HEK293 (cell line): ENCODE measurements around the gene CLK2.
"Not testable (repeated sequence)": the region's sequence is repeated elsewhere in the genome, so short reads cannot be mapped to it uniquely, and the experiment has no call there.

Source experiments
- CTCF ChIA-PET: fragments of 350-600 bp; formaldehyde crosslinking; extraction: SDS; loops from one replicate; lab custom pipeline; 2021; ENCODE audit warnings: antibody characterized with exemption; lab: Yijun Ruan, JAX
- POLR2A ChIA-PET: fragments of 300-600 bp; formaldehyde crosslinking; extraction: SDS; loops from one replicate; lab custom pipeline; 2020; ENCODE audit warnings: antibody characterized with exemption, inconsistent platforms; lab: Yijun Ruan, JAX
- H3K27ac ChIP-seq: fragments of 200-500 bp; sonication (Bioruptor generic); 2 replicates; pipeline ENCODE4 v1.5.1; 2014; ENCODE audit warnings: low read depth, low read length, control low read depth, inconsistent platforms; ENCODE audit errors: extremely low read depth
- H3K36me3 ChIP-seq, 2 experiments: fragments of 200-500 bp in 1 of 2; sonication (Bioruptor generic) in 1 of 2; 1 replicate in 1 of 2; 2 replicates in 1 of 2; pipeline ENCODE4 v1.5.1; 2014 to 2017; ENCODE audit warnings: inconsistent platforms in 2 of 2, low read length in 2 of 2; ENCODE audit not compliant: control insufficient read depth in 2 of 2, insufficient read depth in 1 of 2
- H3K4me1 ChIP-seq: fragments of 200-500 bp; sonication (Bioruptor generic); 2 replicates; pipeline ENCODE4 v1.5.1; 2014; ENCODE audit warnings: mild to moderate bottlenecking, low read length, inconsistent platforms; ENCODE audit not compliant: control insufficient read depth, insufficient read depth
- H3K4me3 ChIP-seq: 2 replicates; pipeline ENCODE4 v1.5.1; 2011; ENCODE audit warnings: low read depth, mild to moderate bottlenecking, control low read depth, low read length, moderate library complexity
- H3K9me3 ChIP-seq: fragments of 200-500 bp; sonication (Bioruptor generic); 2 replicates; pipeline ENCODE4 v1.5.1; 2014; ENCODE audit warnings: low read depth, low read length, inconsistent platforms; ENCODE audit not compliant: control insufficient read depth, insufficient read depth
- KLF10 ChIP-seq: fragments of 450-650 bp; IDR thresholded peaks from 2 replicates; pipeline ENCODE4 v1.5.1; 2018; ENCODE audit warnings: missing biosample characterization, mild to moderate bottlenecking, missing genetic modification characterization
- TRIM28 ChIP-seq: IDR thresholded peaks from 2 replicates; pipeline ENCODE4 v1.6.1; 2011; ENCODE audit warnings: low read length, control low read depth, borderline replicate concordance
- ZBTB17 ChIP-seq: fragments of 450-650 bp; formaldehyde crosslinking; IDR thresholded peaks from 2 replicates; pipeline ENCODE4 v1.5.1; 2016; ENCODE audit warnings: missing biosample characterization, missing genetic modification characterization
- ZNF175 ChIP-seq: fragments of 450-650 bp; formaldehyde crosslinking; IDR thresholded peaks from 2 replicates; pipeline ENCODE4 v1.5.1; 2016; ENCODE audit warnings: missing biosample characterization, missing genetic modification characterization
- ZNF2 ChIP-seq: fragments of 450-650 bp; formaldehyde crosslinking; IDR thresholded peaks from 2 replicates; pipeline ENCODE4 v1.5.1; 2016; ENCODE audit warnings: missing biosample characterization, missing genetic modification characterization
- ZNF211 ChIP-seq: fragments of 450-650 bp; formaldehyde crosslinking; IDR thresholded peaks from 2 replicates; pipeline ENCODE4 v1.5.1; 2016; ENCODE audit warnings: low read depth, missing biosample characterization, missing genetic modification characterization
- ZNF654 ChIP-seq: fragments of 450-650 bp; formaldehyde crosslinking; IDR thresholded peaks from 2 replicates; pipeline ENCODE4 v1.5.1; 2016; ENCODE audit warnings: low read depth, missing biosample characterization, missing genetic modification characterization
- ZXDB ChIP-seq: fragments of 450-650 bp; formaldehyde crosslinking; IDR thresholded peaks from 2 replicates; pipeline ENCODE4 v1.5.1; 2016; ENCODE audit warnings: missing biosample characterization, missing genetic modification characterization
- TF ChIP-seq, protein P1 (sequence below): fragments of 450-650 bp; formaldehyde crosslinking; IDR thresholded peaks from 2 replicates; pipeline ENCODE4 v1.5.1; 2017; ENCODE audit warnings: missing biosample characterization, missing genetic modification characterization
- TF ChIP-seq, protein P2 (sequence below): sonication (generic); formaldehyde crosslinking; IDR thresholded peaks from 2 replicates; pipeline ENCODE4 v1.8.1; 2022; ENCODE audit warnings: mild to moderate bottlenecking, moderate library complexity, missing genetic modification reagents
- TF ChIP-seq, protein P3 (sequence below): fragments of 450-650 bp; formaldehyde crosslinking; conservative IDR thresholded peaks from 2 replicates; pipeline ENCODE4 v1.5.1; 2016; ENCODE audit warnings: low read depth, missing biosample characterization, missing genetic modification characterization
- TF ChIP-seq, protein P4 (sequence below): fragments of 450-650 bp; formaldehyde crosslinking; IDR thresholded peaks from 2 replicates; pipeline ENCODE4 v1.5.1; 2016; ENCODE audit warnings: missing biosample characterization, missing genetic modification characterization

The CLK2 gene

DNA sequence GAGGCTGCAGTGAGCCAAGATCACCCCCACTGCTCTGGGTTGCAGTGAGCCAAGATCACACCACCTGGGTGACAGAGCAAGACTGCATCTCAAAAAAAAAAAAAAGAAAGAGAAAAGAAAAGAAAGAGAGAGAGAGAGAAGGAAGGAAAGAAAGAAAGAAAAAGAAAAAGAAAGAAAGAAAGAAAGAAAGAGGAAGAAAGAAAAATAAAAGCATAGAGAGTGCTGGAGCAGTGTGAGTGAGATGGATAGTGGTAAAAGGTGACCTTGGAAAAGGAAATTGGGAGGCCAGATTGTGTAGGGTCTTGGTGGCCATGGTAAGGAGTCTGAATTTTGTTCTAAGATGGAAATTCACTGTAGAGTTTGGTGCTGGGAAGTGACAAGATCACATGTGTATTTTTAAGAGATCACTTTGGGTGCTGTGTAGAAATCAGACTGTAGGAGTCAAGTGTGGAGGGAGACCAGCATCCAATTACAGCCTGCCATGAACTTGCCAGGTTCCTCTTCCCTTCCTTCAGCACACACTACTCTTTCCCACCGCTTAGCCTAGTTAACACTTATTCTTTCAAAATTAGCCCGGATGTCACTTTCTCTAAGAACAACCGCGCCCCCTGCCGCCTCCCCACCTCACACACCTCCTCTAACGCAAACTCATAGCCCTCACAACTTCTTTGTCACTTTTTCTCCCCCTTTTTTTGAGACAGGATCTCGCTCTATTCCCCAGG, 47.0 kb downstream of the CLK2 start (continued):
- TF ChIP-seq, protein P1, sequence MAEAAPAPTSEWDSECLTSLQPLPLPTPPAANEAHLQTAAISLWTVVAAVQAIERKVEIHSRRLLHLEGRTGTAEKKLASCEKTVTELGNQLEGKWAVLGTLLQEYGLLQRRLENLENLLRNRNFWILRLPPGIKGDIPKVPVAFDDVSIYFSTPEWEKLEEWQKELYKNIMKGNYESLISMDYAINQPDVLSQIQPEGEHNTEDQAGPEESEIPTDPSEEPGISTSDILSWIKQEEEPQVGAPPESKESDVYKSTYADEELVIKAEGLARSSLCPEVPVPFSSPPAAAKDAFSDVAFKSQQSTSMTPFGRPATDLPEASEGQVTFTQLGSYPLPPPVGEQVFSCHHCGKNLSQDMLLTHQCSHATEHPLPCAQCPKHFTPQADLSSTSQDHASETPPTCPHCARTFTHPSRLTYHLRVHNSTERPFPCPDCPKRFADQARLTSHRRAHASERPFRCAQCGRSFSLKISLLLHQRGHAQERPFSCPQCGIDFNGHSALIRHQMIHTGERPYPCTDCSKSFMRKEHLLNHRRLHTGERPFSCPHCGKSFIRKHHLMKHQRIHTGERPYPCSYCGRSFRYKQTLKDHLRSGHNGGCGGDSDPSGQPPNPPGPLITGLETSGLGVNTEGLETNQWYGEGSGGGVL (tag by site-specific recombination) = peak; percentile 65; the same call in 1 of the 2 replicates
- peak; percentile 97 for TF ChIP-seq ZNF2 (tag by site-specific recombination)
- TF ChIP-seq ZNF654 = peak; percentile 82
- TF ChIP-seq, protein P2, sequence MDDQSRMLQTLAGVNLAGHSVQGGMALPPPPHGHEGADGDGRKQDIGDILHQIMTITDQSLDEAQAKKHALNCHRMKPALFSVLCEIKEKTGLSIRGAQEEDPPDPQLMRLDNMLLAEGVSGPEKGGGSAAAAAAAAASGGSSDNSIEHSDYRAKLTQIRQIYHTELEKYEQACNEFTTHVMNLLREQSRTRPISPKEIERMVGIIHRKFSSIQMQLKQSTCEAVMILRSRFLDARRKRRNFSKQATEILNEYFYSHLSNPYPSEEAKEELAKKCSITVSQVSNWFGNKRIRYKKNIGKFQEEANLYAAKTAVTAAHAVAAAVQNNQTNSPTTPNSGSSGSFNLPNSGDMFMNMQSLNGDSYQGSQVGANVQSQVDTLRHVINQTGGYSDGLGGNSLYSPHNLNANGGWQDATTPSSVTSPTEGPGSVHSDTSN (CRISPR knock-in tag) = no peak
- TF ChIP-seq ZNF211 (tag by site-specific recombination) = no peak
- TF ChIP-seq, protein P3, sequence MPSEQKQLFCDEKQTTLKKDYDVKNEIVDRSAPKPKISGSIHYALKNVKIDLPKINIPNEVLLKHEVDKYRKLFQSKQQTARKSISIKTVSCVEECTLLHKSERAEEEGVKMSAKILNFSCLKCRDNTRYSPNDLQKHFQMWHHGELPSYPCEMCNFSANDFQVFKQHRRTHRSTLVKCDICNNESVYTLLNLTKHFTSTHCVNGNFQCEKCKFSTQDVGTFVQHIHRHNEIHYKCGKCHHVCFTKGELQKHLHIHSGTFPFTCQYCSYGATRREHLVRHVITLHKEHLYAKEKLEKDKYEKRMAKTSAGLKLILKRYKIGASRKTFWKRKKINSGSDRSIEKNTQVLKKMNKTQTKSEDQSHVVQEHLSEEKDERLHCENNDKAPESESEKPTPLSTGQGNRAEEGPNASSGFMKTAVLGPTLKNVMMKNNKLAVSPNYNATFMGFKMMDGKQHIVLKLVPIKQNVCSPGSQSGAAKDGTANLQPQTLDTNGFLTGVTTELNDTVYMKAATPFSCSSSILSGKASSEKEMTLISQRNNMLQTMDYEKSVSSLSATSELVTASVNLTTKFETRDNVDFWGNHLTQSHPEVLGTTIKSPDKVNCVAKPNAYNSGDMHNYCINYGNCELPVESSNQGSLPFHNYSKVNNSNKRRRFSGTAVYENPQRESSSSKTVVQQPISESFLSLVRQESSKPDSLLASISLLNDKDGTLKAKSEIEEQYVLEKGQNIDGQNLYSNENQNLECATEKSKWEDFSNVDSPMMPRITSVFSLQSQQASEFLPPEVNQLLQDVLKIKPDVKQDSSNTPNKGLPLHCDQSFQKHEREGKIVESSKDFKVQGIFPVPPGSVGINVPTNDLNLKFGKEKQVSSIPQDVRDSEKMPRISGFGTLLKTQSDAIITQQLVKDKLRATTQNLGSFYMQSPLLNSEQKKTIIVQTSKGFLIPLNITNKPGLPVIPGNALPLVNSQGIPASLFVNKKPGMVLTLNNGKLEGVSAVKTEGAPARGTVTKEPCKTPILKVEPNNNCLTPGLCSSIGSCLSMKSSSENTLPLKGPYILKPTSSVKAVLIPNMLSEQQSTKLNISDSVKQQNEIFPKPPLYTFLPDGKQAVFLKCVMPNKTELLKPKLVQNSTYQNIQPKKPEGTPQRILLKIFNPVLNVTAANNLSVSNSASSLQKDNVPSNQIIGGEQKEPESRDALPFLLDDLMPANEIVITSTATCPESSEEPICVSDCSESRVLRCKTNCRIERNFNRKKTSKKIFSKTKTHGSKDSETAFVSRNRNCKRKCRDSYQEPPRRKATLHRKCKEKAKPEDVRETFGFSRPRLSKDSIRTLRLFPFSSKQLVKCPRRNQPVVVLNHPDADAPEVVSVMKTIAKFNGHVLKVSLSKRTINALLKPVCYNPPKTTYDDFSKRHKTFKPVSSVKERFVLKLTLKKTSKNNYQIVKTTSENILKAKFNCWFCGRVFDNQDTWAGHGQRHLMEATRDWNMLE (tag by site-specific recombination) = 0 out of 2 replicates have a peak, but pooled peaks have one; percentile 7
- peak; percentile 89; the same call in 1 of the 2 replicates for TF ChIP-seq ZBTB17 (tag by site-specific recombination)
- 0 out of 2 replicates have a peak, but pooled peaks have one; percentile 9 for TF ChIP-seq ZXDB
- TF ChIP-seq, protein P4, sequence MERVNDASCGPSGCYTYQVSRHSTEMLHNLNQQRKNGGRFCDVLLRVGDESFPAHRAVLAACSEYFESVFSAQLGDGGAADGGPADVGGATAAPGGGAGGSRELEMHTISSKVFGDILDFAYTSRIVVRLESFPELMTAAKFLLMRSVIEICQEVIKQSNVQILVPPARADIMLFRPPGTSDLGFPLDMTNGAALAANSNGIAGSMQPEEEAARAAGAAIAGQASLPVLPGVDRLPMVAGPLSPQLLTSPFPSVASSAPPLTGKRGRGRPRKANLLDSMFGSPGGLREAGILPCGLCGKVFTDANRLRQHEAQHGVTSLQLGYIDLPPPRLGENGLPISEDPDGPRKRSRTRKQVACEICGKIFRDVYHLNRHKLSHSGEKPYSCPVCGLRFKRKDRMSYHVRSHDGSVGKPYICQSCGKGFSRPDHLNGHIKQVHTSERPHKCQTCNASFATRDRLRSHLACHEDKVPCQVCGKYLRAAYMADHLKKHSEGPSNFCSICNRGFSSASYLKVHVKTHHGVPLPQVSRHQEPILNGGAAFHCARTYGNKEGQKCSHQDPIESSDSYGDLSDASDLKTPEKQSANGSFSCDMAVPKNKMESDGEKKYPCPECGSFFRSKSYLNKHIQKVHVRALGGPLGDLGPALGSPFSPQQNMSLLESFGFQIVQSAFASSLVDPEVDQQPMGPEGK (tag by site-specific recombination) = peak; percentile 39
- peak; percentile 41; the same call in 1 of the 2 replicates for TF ChIP-seq TRIM28
- TF ChIP-seq ZNF175 (tag by site-specific recombination) = no peak
- TF ChIP-seq KLF10 = 0 out of 2 replicates have a peak, but pooled peaks have one; percentile 9

DNA sequence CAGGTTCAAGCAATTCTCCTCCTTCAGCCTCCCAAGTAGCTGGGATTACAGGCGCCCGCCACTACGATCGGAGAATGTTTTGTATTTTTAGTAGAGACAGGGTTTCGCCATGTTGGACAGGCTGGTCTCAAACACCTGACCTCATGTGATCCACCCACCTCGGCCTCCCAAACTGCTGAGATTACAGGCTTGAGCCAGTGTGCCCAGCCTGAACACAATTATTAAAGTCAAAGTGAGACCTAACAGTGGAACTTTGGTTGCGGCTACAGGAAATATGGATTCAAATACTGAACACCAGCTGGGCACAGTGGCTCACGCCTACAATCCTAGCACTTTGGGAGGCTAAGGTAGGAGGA, 47.9 kb downstream of the CLK2 start:
- not testable (repeated sequence) for H3K36me3 ChIP-seq, H3K4me3 ChIP-seq, H3K4me1 ChIP-seq, H3K27ac ChIP-seq, H3K9me3 ChIP-seq
- ChIA-PET POLR2A (interaction anchor here (1.1 kb wide), 1 partner anchor 17 kb away, joined by 6 read pairs; the partner anchor contains the start of gene MTX1), CTCF (interaction anchor here (0.6 to 2.9 kb wide), 9 partner anchors 16 to 246 kb away, joined by 3 to 18 read pairs (median 3); partner anchors contain the start of gene HCN3)
